GM12891 (cell line): ENCODE data around the gene SERPINE1.
A peak's percentile ranks its signal among the peaks of the same experiment; 100 is the strongest.
"Not testable (repeated sequence)": the region's sequence is repeated elsewhere in the genome, so short reads cannot be mapped to it uniquely, and the experiment has no call there.

Experiments
- DNase-seq: peaks from one replicate; pipeline ENCODE4 v3.0.0; 2011; ENCODE audit warnings: low spot score; ENCODE audit not compliant: insufficient read length
- FAIRE-seq: peaks from 2 replicates; lab custom pipeline; 2011; peaks lifted over from hg19 to GRCh38; lab: Jason Lieb, UNC
- PAX5 ChIP-seq: IDR thresholded peaks from 2 replicates; pipeline ENCODE4 v1.6.1; 2011; ENCODE audit warnings: low read length, moderate library complexity, mild to moderate bottlenecking; ENCODE audit not compliant: insufficient read depth, severe bottlenecking
- POLR2A ChIP-seq: IDR thresholded peaks from 2 replicates; pipeline ENCODE4 v1.6.1; 2011; ENCODE audit warnings: low read depth, low read length, control low read depth
- POLR2AphosphoS5 ChIP-seq: IDR thresholded peaks from 2 replicates; pipeline ENCODE4 v1.6.1; 2011; ENCODE audit warnings: low read depth, low read length, control low read depth
- POU2F2 ChIP-seq: IDR thresholded peaks from 2 replicates; pipeline ENCODE4 v1.6.1; 2011; ENCODE audit warnings: low read depth, mild to moderate bottlenecking, control low read depth, low read length, moderate library complexity
- SPI1 ChIP-seq: IDR thresholded peaks from 2 replicates; pipeline ENCODE4 v1.6.1; 2011; ENCODE audit warnings: low read depth, low read length, control low read depth
- TAF1 ChIP-seq: IDR thresholded peaks from 2 replicates; pipeline ENCODE4 v1.6.1; 2011; ENCODE audit warnings: low read depth, low read length, control low read depth

SERPINE1 gene

GRCh38 chr7:101121991-101122932 is 4.6 kb upstream of the SERPINE1 start:
- TF ChIP-seq TAF1 (peak; percentile 31; the same call in 1 of the 2 replicates), POLR2A (peak; percentile 41; the same call in 1 of the 2 replicates), POLR2AphosphoS5 (no peak), POU2F2 (no peak), SPI1 (peak; percentile 31; the same call in 1 of the 2 replicates), PAX5 (no peak)
- FAIRE-seq (no peak), DNase-seq (no peak)

- FAIRE-seq = no peak
- TF ChIP-seq POLR2A = no peak
- no peak for TF ChIP-seq SPI1
- no peak for TF ChIP-seq TAF1
- TF ChIP-seq PAX5 = no peak
- no peak for TF ChIP-seq POLR2AphosphoS5
- TF ChIP-seq POU2F2 = no peak
- DNase-seq = no peak
Measured at GRCh38 chr7:101122933-101123702, 3.8 kb upstream of the SERPINE1 start.

GRCh38 chr7:101123703-101124068 is 3.2 kb upstream of the SERPINE1 start:
- TF ChIP-seq POLR2A (no peak), SPI1 (no peak)
- DNase-seq = no peak
- no peak for FAIRE-seq

- no peak for TF ChIP-seq PAX5
- TF ChIP-seq POLR2A = no peak
- TF ChIP-seq SPI1 = no peak
- no peak for TF ChIP-seq POLR2AphosphoS5
- no peak for TF ChIP-seq TAF1
- no peak for TF ChIP-seq POU2F2
- FAIRE-seq (no peak), DNase-seq (no peak)
Measured at GRCh38 chr7:101124376-101125056, 2.4 kb upstream of the SERPINE1 start.

- DNase-seq (no peak), FAIRE-seq (no peak)
- TF ChIP-seq POU2F2 = no peak
- TF ChIP-seq SPI1 = peak; percentile 82
- no peak for TF ChIP-seq PAX5
- TF ChIP-seq POLR2AphosphoS5 = no peak
- TF ChIP-seq POLR2A = no peak
- no peak for TF ChIP-seq TAF1
Measured at GRCh38 chr7:101125989-101126650, 784 bp upstream of the SERPINE1 start.

- FAIRE-seq (no peak), DNase-seq (no peak)
- TF ChIP-seq TAF1 (no peak), PAX5 (no peak), SPI1 (no peak), POLR2A (no peak), POLR2AphosphoS5 (no peak), POU2F2 (no peak)
Measured at GRCh38 chr7:101127460-101128039, 646 bp downstream of the SERPINE1 start.

GRCh38 chr7:101128040-101128834 is 1.3 kb downstream of the SERPINE1 start:
- DNase-seq = no peak
- no peak for FAIRE-seq
- TF ChIP-seq TAF1 (no peak), PAX5 (no peak), POLR2A (no peak), SPI1 (no peak), POLR2AphosphoS5 (no peak), POU2F2 (no peak)

GRCh38 chr7:101129603-101130117 is 2.8 kb downstream of the SERPINE1 start:
- no peak for DNase-seq
- TF ChIP-seq TAF1 = no peak
- TF ChIP-seq POU2F2 = no peak
- FAIRE-seq = no peak

GRCh38 chr7:101132626-101133600 is 6.0 kb downstream of the SERPINE1 start:
- not testable (repeated sequence) for FAIRE-seq

More at GRCh38 chr7:101132626-101133600, 6.0 kb downstream of the SERPINE1 start:
- not testable (repeated sequence) for DNase-seq
